ENCODE measurements around the gene HRNR.

- TF ChIP-seq CTCF (IDR thresholded peaks at IDR 0.05; ENCODE audit: low read depth, low read length, poor library complexity, severe bottlenecking) (no peak), EZH2phosphoT487 (IDR thresholded peaks at IDR 0.05; ENCODE audit: borderline replicate concordance, low read length) (no peak)
These were observed 41.0 kb downstream of the HRNR start for GRCh38 chr1:152182944-152183361.

All from DOHH2 (cell line).